Measurements from ENCODE around the gene TPRN. TPM values are rescaled to one million over a fixed set of nuclear protein-coding genes. Genes with fewer than 3 reads are reported as not detected.

The TPRN gene
- total RNA-seq, 1 donor from 2014 or later = 19.8 TPM

- DNase-seq (ENCODE audit: extremely low spot score, unreplicated experiment) = peak; percentile 95
- H3K36me3 Mint-ChIP-seq (ENCODE audit: unreplicated experiment) = peaks cover 8% of the 10 kb centered on the region
- peaks cover 49% of the 10 kb centered on the region for H3K4me1 Mint-ChIP-seq (ENCODE audit: unreplicated experiment)
- no peaks in the 10 kb centered on the region for H3K9me3 Mint-ChIP-seq (ENCODE audit: unreplicated experiment)
- peak within 1 kb of the TSS; percentile 85 for H3K27ac Mint-ChIP-seq (ENCODE audit: unreplicated experiment)
- TF ChIP-seq, protein P1, sequence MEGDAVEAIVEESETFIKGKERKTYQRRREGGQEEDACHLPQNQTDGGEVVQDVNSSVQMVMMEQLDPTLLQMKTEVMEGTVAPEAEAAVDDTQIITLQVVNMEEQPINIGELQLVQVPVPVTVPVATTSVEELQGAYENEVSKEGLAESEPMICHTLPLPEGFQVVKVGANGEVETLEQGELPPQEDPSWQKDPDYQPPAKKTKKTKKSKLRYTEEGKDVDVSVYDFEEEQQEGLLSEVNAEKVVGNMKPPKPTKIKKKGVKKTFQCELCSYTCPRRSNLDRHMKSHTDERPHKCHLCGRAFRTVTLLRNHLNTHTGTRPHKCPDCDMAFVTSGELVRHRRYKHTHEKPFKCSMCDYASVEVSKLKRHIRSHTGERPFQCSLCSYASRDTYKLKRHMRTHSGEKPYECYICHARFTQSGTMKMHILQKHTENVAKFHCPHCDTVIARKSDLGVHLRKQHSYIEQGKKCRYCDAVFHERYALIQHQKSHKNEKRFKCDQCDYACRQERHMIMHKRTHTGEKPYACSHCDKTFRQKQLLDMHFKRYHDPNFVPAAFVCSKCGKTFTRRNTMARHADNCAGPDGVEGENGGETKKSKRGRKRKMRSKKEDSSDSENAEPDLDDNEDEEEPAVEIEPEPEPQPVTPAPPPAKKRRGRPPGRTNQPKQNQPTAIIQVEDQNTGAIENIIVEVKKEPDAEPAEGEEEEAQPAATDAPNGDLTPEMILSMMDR (IDR thresholded peaks at IDR 0.05) = no peak
- H3K4me3 Mint-ChIP-seq (ENCODE audit: unreplicated experiment) = peak within 1 kb of the TSS; percentile 86
- H3K27me3 Mint-ChIP-seq (ENCODE audit: unreplicated experiment) = no peaks in the 10 kb centered on the region
These were observed 4.9 kb upstream of the TPRN start, which contains the start of the genes NDOR1 and TMEM203 for GRCh38 chr9:137205126-137206069. TSS of gene NDOR1 (plus strand) at chr9:137205700. CDS start at chr9:137205778, 78 bp downstream. TSS of gene TMEM203 (minus strand) at chr9:137205648. CDS start at chr9:137205414, 234 bp downstream.

- Mint-ChIP-seq H3K27ac (ENCODE audit: unreplicated experiment) (peak overlapping the region; percentile 79), H3K9me3 (ENCODE audit: unreplicated experiment) (no peaks in the 10 kb centered on the region), H3K4me1 (ENCODE audit: unreplicated experiment) (peaks cover 49% of the 10 kb centered on the region), H3K36me3 (ENCODE audit: unreplicated experiment) (peaks cover 8% of the 10 kb centered on the region), H3K27me3 (ENCODE audit: unreplicated experiment) (no peaks in the 10 kb centered on the region), H3K4me3 (ENCODE audit: unreplicated experiment) (peak overlapping the region; percentile 86)
- TF ChIP-seq, protein P1 (IDR thresholded peaks at IDR 0.05) = no peak
- DNase-seq (ENCODE audit: extremely low spot score, unreplicated experiment) = no peak
These were observed 4.2 kb upstream of the TPRN start for GRCh38 chr9:137204731-137205125.

DNA sequence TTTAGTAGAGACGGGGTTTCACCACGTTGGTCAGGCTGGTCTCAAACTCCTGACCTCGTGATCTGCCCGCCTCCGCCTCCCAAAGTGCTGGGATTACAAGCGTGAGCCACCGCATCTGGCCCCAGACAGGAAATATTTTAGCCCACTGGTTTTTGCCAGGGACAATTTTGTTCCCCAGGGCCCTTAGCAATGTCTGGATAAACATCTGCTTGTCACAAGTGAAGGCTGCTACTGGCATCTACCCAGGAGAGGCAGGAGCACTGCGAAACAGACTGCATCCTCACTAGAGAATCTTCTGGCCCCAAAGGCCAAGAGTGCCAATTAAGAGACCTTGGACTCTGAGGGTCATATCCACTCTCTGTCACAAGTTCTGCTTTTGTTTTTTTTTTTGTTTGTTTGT lies 2.4 kb upstream of the TPRN start:
- no peaks in the 10 kb centered on the region for H3K9me3 Mint-ChIP-seq (ENCODE audit: unreplicated experiment)
- H3K36me3 Mint-ChIP-seq (ENCODE audit: unreplicated experiment) = peaks cover 6% of the 10 kb centered on the region
- H3K27me3 Mint-ChIP-seq (ENCODE audit: unreplicated experiment) = no peaks in the 10 kb centered on the region
- H3K27ac Mint-ChIP-seq (ENCODE audit: unreplicated experiment) = no peak overlapping the region
- TF ChIP-seq, protein P1 (IDR thresholded peaks at IDR 0.05) = no peak
- peaks cover 63% of the 10 kb centered on the region for H3K4me1 Mint-ChIP-seq (ENCODE audit: unreplicated experiment)
- no peak overlapping the region for H3K4me3 Mint-ChIP-seq (ENCODE audit: unreplicated experiment)
- DNase-seq (ENCODE audit: extremely low spot score, unreplicated experiment) = no peak

- TF ChIP-seq, protein P1 (IDR thresholded peaks at IDR 0.05) = no peak
- Mint-ChIP-seq H3K4me1 (ENCODE audit: unreplicated experiment) (peaks cover 51% of the 10 kb centered on the region), H3K4me3 (ENCODE audit: unreplicated experiment) (peak overlapping the region; percentile 78), H3K27me3 (ENCODE audit: unreplicated experiment) (no peaks in the 10 kb centered on the region), H3K9me3 (ENCODE audit: unreplicated experiment) (no peaks in the 10 kb centered on the region), H3K27ac (ENCODE audit: unreplicated experiment) (peak overlapping the region; percentile 60), H3K36me3 (ENCODE audit: unreplicated experiment) (no peaks in the 10 kb centered on the region)
- DNase-seq (ENCODE audit: extremely low spot score, unreplicated experiment) = no peak
These were observed 796 bp upstream of the TPRN start for GRCh38 chr9:137201205-137201868.

All from osteocyte (in vitro differentiated cells).